IMR-90 (cell line): ENCODE data around the gene ADCYAP1R1. TPM values are rescaled to one million over a fixed set of nuclear protein-coding genes. Genes with fewer than 3 reads are reported as not detected.

Source experiments
- ATAC-seq: fragments of 200-7000 bp; cut with Tn5 transposase; 2 replicates; pipeline ENCODE4 v1.9.1; 2020; ENCODE audit warnings: low read depth, mild to moderate bottlenecking, moderate library complexity
- BruUV-seq: library from RNA; stranded (reverse); fragments of 400-500 nt; replicated peaks from 2 replicates; lab custom pipeline; 2021; lab: Mats Ljungman, UMichigan
- CTCF ChIA-PET: fragments of 300-600 bp; formaldehyde crosslinking; extraction: SDS; loops from one replicate; lab custom pipeline; 2021; ENCODE audit warnings: antibody characterized with exemption; lab: Yijun Ruan, JAX
- POLR2A ChIA-PET: fragments of 300-600 bp; sonication (Branson Sonifier 250); formaldehyde crosslinking; loops from one replicate; lab custom pipeline; 2022; ENCODE audit warnings: antibody characterized with exemption; ENCODE audit not compliant: unreplicated experiment; lab: Charles Lee
- DNase-seq: peaks from one replicate; pipeline ENCODE4 v3.0.0; 2013
- H2AFZ ChIP-seq: replicated peaks from 2 replicates; pipeline ENCODE3; 2013; ENCODE audit warnings: low read length, mild to moderate bottlenecking; ENCODE audit not compliant: poor library complexity
- H2AK5ac ChIP-seq: 2 replicates; pipeline ENCODE4 v1.6.1; 2013; ENCODE audit warnings: low read depth, low read length, inconsistent platforms
- H2AK9ac ChIP-seq: replicated peaks from 2 replicates; pipeline ENCODE3; 2013; ENCODE audit warnings: mild to moderate bottlenecking, low read depth, low read length, moderate library complexity; ENCODE audit not compliant: poor library complexity
- H2BK120ac ChIP-seq: 2 replicates; pipeline ENCODE4 v1.6.1; 2013; ENCODE audit warnings: low read depth, low read length, inconsistent platforms
- H2BK15ac ChIP-seq: 3 replicates; pipeline ENCODE4 v1.6.1; 2013; ENCODE audit warnings: low read depth, low read length, inconsistent platforms
- H2BK20ac ChIP-seq: 2 replicates; pipeline ENCODE4 v1.6.1; 2013; ENCODE audit warnings: low read depth, mild to moderate bottlenecking, inconsistent platforms, low read length, moderate library complexity
- H2BK5ac ChIP-seq: 2 replicates; pipeline ENCODE4 v1.6.1; 2013; ENCODE audit warnings: mild to moderate bottlenecking, low read depth, low read length, inconsistent platforms; ENCODE audit not compliant: poor library complexity, severe bottlenecking
- H3K14ac ChIP-seq: replicated peaks from 2 replicates; pipeline ENCODE4 v1.6.1; 2013; ENCODE audit warnings: low read depth, low read length, inconsistent platforms
- H3K18ac ChIP-seq: 2 replicates; pipeline ENCODE4 v1.6.1; 2013; ENCODE audit warnings: low read depth, low read length, control low read depth
- H3K23ac ChIP-seq: 2 replicates; pipeline ENCODE4 v1.6.1; 2013; ENCODE audit warnings: low read depth, low read length, inconsistent platforms
- H3K27ac ChIP-seq: 2 replicates; pipeline ENCODE4 v1.5.1; 2013; ENCODE audit warnings: mild to moderate bottlenecking, control low read depth, low read length; ENCODE audit not compliant: insufficient read depth
- H3K27me3 ChIP-seq: 2 replicates; pipeline ENCODE4 v1.6.1; 2013; ENCODE audit warnings: low read length; ENCODE audit not compliant: control insufficient read depth, insufficient read depth
- H3K36me3 ChIP-seq: 2 replicates; pipeline ENCODE4 v1.6.1; 2013; ENCODE audit warnings: low read length, mixed read lengths; ENCODE audit not compliant: control insufficient read depth, insufficient read depth
- H3K4ac ChIP-seq: 2 replicates; pipeline ENCODE4 v1.6.1; 2013; ENCODE audit warnings: low read depth, low read length, inconsistent platforms
- H3K4me1 ChIP-seq: 2 replicates; pipeline ENCODE4 v1.6.1; 2013; ENCODE audit warnings: low read length, mixed read lengths; ENCODE audit not compliant: control insufficient read depth, insufficient read depth
- H3K4me2 ChIP-seq: 2 replicates; pipeline ENCODE4 v1.6.1; 2013; ENCODE audit warnings: low read depth, mild to moderate bottlenecking, control low read depth, low read length, moderate library complexity
- H3K4me3 ChIP-seq: 2 replicates; pipeline ENCODE4 v1.5.1; 2013; ENCODE audit warnings: low read depth, mild to moderate bottlenecking, control low read depth, low read length, moderate library complexity; ENCODE audit not compliant: insufficient read depth
- H3K56ac ChIP-seq: 2 replicates; pipeline ENCODE4 v1.6.1; 2013; ENCODE audit warnings: low read length, inconsistent platforms; ENCODE audit not compliant: insufficient read depth; ENCODE audit errors: extremely low read depth
- H3K79me1 ChIP-seq, 2 experiments: 2 replicates each; pipeline ENCODE4 v1.6.1; 2013; ENCODE audit warnings: low read length in 2 of 2, inconsistent platforms in 1 of 2, low read depth in 1 of 2
- H3K9ac ChIP-seq: 2 replicates; pipeline ENCODE4 v1.6.1; 2013; ENCODE audit warnings: low read depth, low read length, control low read depth
- H3K9me1 ChIP-seq: 2 replicates; pipeline ENCODE4 v1.6.1; 2013; ENCODE audit warnings: low read length, inconsistent platforms; ENCODE audit not compliant: insufficient read depth
- H3K9me3 ChIP-seq: 2 replicates; pipeline ENCODE4 v1.6.1; 2013; ENCODE audit warnings: low read length; ENCODE audit not compliant: control insufficient read depth, insufficient read depth
- H4K20me1 ChIP-seq: 2 replicates; pipeline ENCODE4 v1.6.1; 2013; ENCODE audit warnings: low read length, inconsistent platforms; ENCODE audit not compliant: insufficient read depth
- H4K5ac ChIP-seq: 2 replicates; pipeline ENCODE4 v1.6.1; 2013; ENCODE audit warnings: mild to moderate bottlenecking, low read depth, low read length, control low read depth
- H4K8ac ChIP-seq, 2 experiments: 2 replicates each; pipeline ENCODE4 v1.6.1; 2013; ENCODE audit warnings: low read depth in 2 of 2, low read length in 2 of 2, control low read depth in 1 of 2, inconsistent platforms in 1 of 2
- H4K91ac ChIP-seq: 2 replicates; pipeline ENCODE4 v1.6.1; 2013; ENCODE audit warnings: low read depth, low read length, inconsistent platforms; ENCODE audit not compliant: insufficient read depth
- FOS ChIP-seq: fragments of 150-350 bp; IDR thresholded peaks from 2 replicates; pipeline ENCODE4 v1.6.1; 2016; ENCODE audit warnings: low read depth, low read length
- RAD21 ChIP-seq: IDR thresholded peaks from 2 replicates; pipeline ENCODE4 v1.6.1; 2012; ENCODE audit warnings: low read length, improper control_type of control experiment
- RFX5 ChIP-seq: IDR thresholded peaks from 2 replicates; pipeline ENCODE4 v1.8.0; 2012; ENCODE audit warnings: low read depth, mild to moderate bottlenecking, low read length, moderate library complexity
- WGBS, 2 experiments: methylation state at CpG; one replicate each; pipeline versions ENCODE4 v1.1.5 to v1.1.7; 2013; ENCODE audit warnings: missing lambda C conversion rate in 2 of 2; ENCODE audit not compliant: insufficient read length in 1 of 2; ENCODE audit errors: extremely low coverage in 2 of 2; 5-methylcytosine and 5-hydroxymethylcytosine counted together
- dilution Hi-C: fragments of 300-500 bp; cut with HindIII; formaldehyde crosslinking; loops from one replicate; pipeline ENCODE4 v1.14.3; 2018; ENCODE audit warnings: low sequenced_read_pairs; ENCODE audit not compliant: unreplicated experiment
- in situ Hi-C: fragments of 300-500 bp; cut with MboI; formaldehyde crosslinking; loops from 3 replicates; pipeline ENCODE4 v1.14.3; 2019; ENCODE audit warnings: low sequenced_read_pairs, inconsistent platforms, mixed read lengths
- intact Hi-C: fragments of 100-400 bp; cut with micrococcal nuclease; formaldehyde crosslinking; loops from 2 replicates; pipeline ENCODE4 v1.10.0; 2022
- polyA plus RNA-seq, 3 experiments: library from polyadenylated mRNA; depleted of rRNA; stranded (reverse); fragments of >200 nt; gene quantifications; 2 replicates each; pipeline ENCODE4 v1.2.3, GENCODE V29; 2012; ENCODE audit warnings: low replicate concordance in 1 of 3
- total RNA-seq: library from RNA; depleted of rRNA; stranded (reverse); fragments of >200 nt; gene quantifications from 2 replicates; pipeline ENCODE4 v1.2.3, GENCODE V29; 2012

Gene ADCYAP1R1
- total and polyA plus RNA-seq, 2 of the 4 experiments (the other 2 are of a cell fraction): not detected

DNA sequence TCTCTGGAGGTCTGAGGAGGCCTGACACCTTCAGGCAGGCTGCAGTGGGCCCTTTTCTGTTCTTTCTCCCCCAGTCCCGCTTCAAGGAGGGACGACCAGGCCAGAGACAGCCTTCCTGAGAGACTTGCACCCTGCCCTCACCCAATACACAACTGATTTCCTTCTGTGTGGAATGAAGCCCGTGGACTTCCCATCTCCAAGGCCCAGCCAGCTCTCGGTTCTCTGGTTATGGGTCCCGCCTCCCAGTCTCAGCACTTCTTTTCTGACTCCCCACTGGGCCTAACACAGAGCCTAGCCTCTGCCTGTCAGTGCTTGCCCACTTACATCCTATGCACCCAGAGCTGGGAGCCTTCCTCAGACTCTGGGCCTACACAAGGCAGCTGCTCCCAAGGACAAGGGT lies 24.1 kb upstream of the ADCYAP1R1 start:
- no peak for DNase-seq
- Histone ChIP-seq H3K56ac (no peak overlapping the region), H2BK20ac (no peak overlapping the region), H3K23ac (no peak overlapping the region), H3K9me1 (no peaks in the 10 kb centered on the region), H3K4me1 (no peaks in the 10 kb centered on the region), H4K5ac (no peak overlapping the region), H2AK5ac (no peak overlapping the region), H3K27ac (no peak overlapping the region), H3K36me3 (no peaks in the 10 kb centered on the region), H2BK5ac (no peak overlapping the region), H2BK15ac (no peak overlapping the region), H2BK120ac (no peak overlapping the region), H3K9me3 (no peaks in the 10 kb centered on the region), H3K4ac (no peak overlapping the region), H3K9ac (no peak overlapping the region), H3K4me3 (no peak overlapping the region), H3K27me3 (peaks cover 11% of the 10 kb centered on the region; the same call in 1 of the 2 replicates), H4K8ac (no peak overlapping the region), H3K4me2 (no peak overlapping the region), H2AK9ac (no peak overlapping the region), H3K79me1 (no peaks in the 10 kb centered on the region), H4K91ac (no peak overlapping the region), H3K14ac (no peak overlapping the region), H3K18ac (no peak overlapping the region), H4K20me1 (no peaks in the 10 kb centered on the region), H2AFZ (no peak overlapping the region)
- BruUV-seq: no TSS peak
- no peak for TF ChIP-seq RAD21
- TF ChIP-seq RFX5: no peak
- TF ChIP-seq FOS: no peak
- CTCF ChIA-PET: no interaction called here
- POLR2A ChIA-PET: no interaction called here
- ATAC-seq: no peak
- intact Hi-C loops: no loop called here
- in situ Hi-C loops: no loop called here
- dilution Hi-C loops: no loop called here
- WGBS, 2 experiments: 39% methylated on average over 3 of the region's 5 CpGs; no CpG with 5 or more reads in 1 of the 2 experiments
